K562 (cell line): ENCODE data around the gene AURKB. TPM values are rescaled to one million over a fixed set of nuclear protein-coding genes. Genes with fewer than 3 reads are reported as not detected.

Experiments used
- ASH1L ChIP-seq: fragments of 450-650 bp; IDR thresholded peaks from 2 replicates; pipeline ENCODE4 v1.6.1; 2018; ENCODE audit warnings: borderline replicate concordance, mild to moderate bottlenecking, low read depth; ENCODE audit not compliant: partially characterized antibody
- EP400 ChIP-seq: fragments of 450-650 bp; IDR thresholded peaks from 2 replicates; pipeline ENCODE4 v1.6.1; 2017; ENCODE audit warnings: antibody characterized with exemption, mild to moderate bottlenecking, moderate library complexity
- HDAC1 ChIP-seq, 2 experiments: fragments of 450-650 bp; IDR thresholded peaks; 2 replicates each; pipeline ENCODE4 v1.6.1; 2016 to 2017; ENCODE audit warnings: inconsistent platforms in 1 of 2, mild to moderate bottlenecking in 1 of 2, moderate library complexity in 1 of 2
- HDAC3 ChIP-seq: fragments of 450-650 bp; IDR thresholded peaks from 2 replicates; pipeline ENCODE4 v1.6.1; 2018; ENCODE audit warnings: borderline replicate concordance, mild to moderate bottlenecking, moderate library complexity; ENCODE audit not compliant: partially characterized antibody
- HEY1 ChIP-seq: fragments of 250-450 bp; sonication (Bioruptor Pico); IDR thresholded peaks from 2 replicates; pipeline ENCODE4 v1.5.0; 2020; ENCODE audit warnings: mild to moderate bottlenecking, moderate library complexity, borderline replicate concordance
- HIVEP1 ChIP-seq: fragments of 250-450 bp; sonication (Bioruptor Pico); IDR thresholded peaks from 2 replicates; pipeline ENCODE4 v1.4.0; 2020; ENCODE audit warnings: mild to moderate bottlenecking
- HNRNPL ChIP-seq: fragments of 200-400 bp; formaldehyde crosslinking; IDR thresholded peaks from 2 replicates; pipeline ENCODE4 v1.6.1; 2017; ENCODE audit warnings: low read depth, mild to moderate bottlenecking, low read length
- PCBP1 ChIP-seq: fragments of 200-400 bp; formaldehyde crosslinking; IDR thresholded peaks from 2 replicates; pipeline ENCODE4 v1.6.1; 2018; ENCODE audit warnings: mild to moderate bottlenecking, low read depth, low read length; ENCODE audit not compliant: poor library complexity, severe bottlenecking
- SMARCA5 ChIP-seq: fragments of 450-650 bp; IDR thresholded peaks from 2 replicates; pipeline ENCODE4 v1.6.1; 2016
- TAF15 ChIP-seq: fragments of 200-400 bp; formaldehyde crosslinking; IDR thresholded peaks from 2 replicates; pipeline ENCODE4 v1.6.1; 2017; ENCODE audit warnings: mild to moderate bottlenecking, low read depth, low read length, moderate library complexity
- ZNF232 ChIP-seq: sonication (generic); formaldehyde crosslinking; IDR thresholded peaks from 2 replicates; pipeline ENCODE4 v1.8.0; 2022; ENCODE audit warnings: mild to moderate bottlenecking, missing genetic modification reagents
- ZNF41 ChIP-seq: fragments of 250-450 bp; sonication (Bioruptor Pico); conservative IDR thresholded peaks from 2 replicates; pipeline ENCODE4 v1.4.0; 2020; ENCODE audit warnings: mild to moderate bottlenecking
- polyA plus RNA-seq, 8 experiments: library from polyadenylated mRNA; depleted of rRNA in 4 of 8; stranded (reverse) in 5 of 8; unstranded in 3 of 8; fragments of >200 nt; fragmentation: Nextera tagmentation in 2 of 8; fragmentation: Illumina TruSeq in 1 of 8; extraction: Ambion mirVana in 2 of 8; extraction: Trizol in 1 of 8; gene quantifications; 2 replicates each; pipeline versions ENCODE4 v1.2.1 to v1.2.3, GENCODE V29; 2011 to 2014; ENCODE audit warnings: inconsistent platforms in 1 of 8, missing spikeins in 1 of 8
- total RNA-seq, 7 experiments: library from RNA; depleted of rRNA in 6 of 7; stranded (reverse); fragments of >200 nt in 6 of 7; fragmentation: Illumina TruSeq in 2 of 7; extraction: Trizol in 2 of 7; gene quantifications; 2 replicates each; pipeline versions ENCODE4 v1.2.1 to v1.2.3, GENCODE V29; 2011 to 2021; ENCODE audit warnings: low replicate concordance in 1 of 7
- TF ChIP-seq, protein P1 (sequence below): sonication (generic); IDR thresholded peaks from 2 replicates; pipeline ENCODE4 v1.6.1; 2016
- TF ChIP-seq, protein P2 (sequence below): sonication (generic); formaldehyde crosslinking; IDR thresholded peaks from 2 replicates; pipeline ENCODE4 v1.8.1; 2022; ENCODE audit warnings: missing genetic modification reagents
- TF ChIP-seq, protein P3 (sequence below), 2 experiments: IDR thresholded peaks; 2 replicates each; pipeline ENCODE4 v1.6.1; 2012; ENCODE audit warnings: improper control_type of control experiment in 2 of 2, low read depth in 2 of 2, low read length in 2 of 2, borderline replicate concordance in 1 of 2
- TF ChIP-seq, protein P4 (sequence below): fragments of 450-650 bp; formaldehyde crosslinking; IDR thresholded peaks from 2 replicates; pipeline ENCODE4 v1.4.0; 2020; ENCODE audit warnings: mild to moderate bottlenecking, moderate library complexity
- TF ChIP-seq, protein P5 (sequence below): fragments of 450-650 bp; IDR thresholded peaks from one replicate; pipeline ENCODE4 v1.6.1; 2018; ENCODE audit warnings: mild to moderate bottlenecking, moderate library complexity; ENCODE audit not compliant: partially characterized antibody
- TF ChIP-seq, protein P6 (sequence below): fragments of 450-650 bp; formaldehyde crosslinking; IDR thresholded peaks from 2 replicates; pipeline ENCODE4 v1.4.0; 2022; ENCODE audit warnings: missing genetic modification characterization

The AURKB gene
- total and polyA plus RNA-seq, 9 of the 15 experiments (the other 6 are each of a cell fraction or from before 2014, with no cell fraction given), result 27.2 to 114 (median 74.8) TPM

DNA sequence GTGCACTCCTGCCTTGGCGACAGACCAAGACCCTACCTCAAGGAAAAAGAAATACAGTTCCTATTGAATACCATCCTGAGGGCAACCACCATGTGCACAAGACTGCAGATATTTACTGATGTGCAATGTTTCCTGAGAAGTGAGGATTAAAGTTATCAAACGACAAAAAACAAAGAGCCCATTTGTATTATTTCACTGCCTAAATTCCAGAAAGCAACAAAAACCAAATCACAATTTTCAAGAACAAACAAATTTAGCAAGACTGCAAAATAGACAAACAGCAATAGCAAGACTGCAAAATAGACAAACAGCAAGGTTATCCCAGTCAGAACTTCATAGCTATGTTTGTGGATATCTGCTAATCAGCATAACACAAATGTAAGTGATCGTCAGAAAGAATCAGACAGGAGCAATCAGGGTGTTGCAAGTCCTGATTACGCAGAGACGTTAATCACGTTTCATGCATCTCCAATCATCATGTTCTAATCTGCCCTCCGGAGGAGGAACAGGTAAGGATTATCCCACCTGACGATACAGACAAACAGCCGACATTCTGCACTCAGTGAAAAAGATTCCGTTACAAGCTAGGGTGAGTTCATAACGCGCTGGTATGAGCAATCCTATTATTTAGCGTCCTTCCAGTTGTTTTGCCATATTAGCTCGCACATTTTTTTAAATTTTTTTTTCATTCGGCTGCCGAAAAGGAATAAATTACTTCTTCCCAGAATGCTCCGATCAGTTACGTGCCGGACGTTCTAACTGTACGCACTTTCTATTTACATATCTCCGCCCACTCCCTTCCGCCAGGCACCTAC, 37.1 kb downstream of the AURKB start (continued):
- TF ChIP-seq, protein P1, sequence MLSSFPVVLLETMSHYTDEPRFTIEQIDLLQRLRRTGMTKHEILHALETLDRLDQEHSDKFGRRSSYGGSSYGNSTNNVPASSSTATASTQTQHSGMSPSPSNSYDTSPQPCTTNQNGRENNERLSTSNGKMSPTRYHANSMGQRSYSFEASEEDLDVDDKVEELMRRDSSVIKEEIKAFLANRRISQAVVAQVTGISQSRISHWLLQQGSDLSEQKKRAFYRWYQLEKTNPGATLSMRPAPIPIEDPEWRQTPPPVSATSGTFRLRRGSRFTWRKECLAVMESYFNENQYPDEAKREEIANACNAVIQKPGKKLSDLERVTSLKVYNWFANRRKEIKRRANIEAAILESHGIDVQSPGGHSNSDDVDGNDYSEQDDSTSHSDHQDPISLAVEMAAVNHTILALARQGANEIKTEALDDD, result peak; percentile 53; the same call in 1 of the 2 replicates
- TF ChIP-seq SMARCA5 (peak; percentile 61; the same call in 1 of the 2 replicates), HEY1 (CRISPR knock-in tag) (peak; percentile 94; the same call in 1 of the 2 replicates), ASH1L (peak; percentile 76), HDAC1 (IDR thresholded peaks at IDR 0.05) (peak; percentile 61 to 92; a peak in 3 of 4 replicates), ZNF232 (no peak), HIVEP1 (CRISPR knock-in tag) (peak; percentile 80; the same call in 1 of the 2 replicates), HDAC3 (peak; percentile 89), TAF15 (no peak), HNRNPL (peak; percentile 90), ZNF41 (CRISPR knock-in tag) (peak; percentile 91), EP400 (peak; percentile 77), PCBP1 (no peak)
- TF ChIP-seq, protein P2, sequence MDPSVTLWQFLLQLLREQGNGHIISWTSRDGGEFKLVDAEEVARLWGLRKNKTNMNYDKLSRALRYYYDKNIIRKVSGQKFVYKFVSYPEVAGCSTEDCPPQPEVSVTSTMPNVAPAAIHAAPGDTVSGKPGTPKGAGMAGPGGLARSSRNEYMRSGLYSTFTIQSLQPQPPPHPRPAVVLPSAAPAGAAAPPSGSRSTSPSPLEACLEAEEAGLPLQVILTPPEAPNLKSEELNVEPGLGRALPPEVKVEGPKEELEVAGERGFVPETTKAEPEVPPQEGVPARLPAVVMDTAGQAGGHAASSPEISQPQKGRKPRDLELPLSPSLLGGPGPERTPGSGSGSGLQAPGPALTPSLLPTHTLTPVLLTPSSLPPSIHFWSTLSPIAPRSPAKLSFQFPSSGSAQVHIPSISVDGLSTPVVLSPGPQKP (CRISPR knock-in tag), result no peak
- TF ChIP-seq, protein P3, sequence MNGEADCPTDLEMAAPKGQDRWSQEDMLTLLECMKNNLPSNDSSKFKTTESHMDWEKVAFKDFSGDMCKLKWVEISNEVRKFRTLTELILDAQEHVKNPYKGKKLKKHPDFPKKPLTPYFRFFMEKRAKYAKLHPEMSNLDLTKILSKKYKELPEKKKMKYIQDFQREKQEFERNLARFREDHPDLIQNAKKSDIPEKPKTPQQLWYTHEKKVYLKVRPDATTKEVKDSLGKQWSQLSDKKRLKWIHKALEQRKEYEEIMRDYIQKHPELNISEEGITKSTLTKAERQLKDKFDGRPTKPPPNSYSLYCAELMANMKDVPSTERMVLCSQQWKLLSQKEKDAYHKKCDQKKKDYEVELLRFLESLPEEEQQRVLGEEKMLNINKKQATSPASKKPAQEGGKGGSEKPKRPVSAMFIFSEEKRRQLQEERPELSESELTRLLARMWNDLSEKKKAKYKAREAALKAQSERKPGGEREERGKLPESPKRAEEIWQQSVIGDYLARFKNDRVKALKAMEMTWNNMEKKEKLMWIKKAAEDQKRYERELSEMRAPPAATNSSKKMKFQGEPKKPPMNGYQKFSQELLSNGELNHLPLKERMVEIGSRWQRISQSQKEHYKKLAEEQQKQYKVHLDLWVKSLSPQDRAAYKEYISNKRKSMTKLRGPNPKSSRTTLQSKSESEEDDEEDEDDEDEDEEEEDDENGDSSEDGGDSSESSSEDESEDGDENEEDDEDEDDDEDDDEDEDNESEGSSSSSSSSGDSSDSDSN (IDR thresholded peaks at IDR 0.05; ENCODE audit: borderline replicate concordance in 1 of 2, low read depth in 2 of 2, low read length in 2 of 2), result no peak
- TF ChIP-seq, protein P4, sequence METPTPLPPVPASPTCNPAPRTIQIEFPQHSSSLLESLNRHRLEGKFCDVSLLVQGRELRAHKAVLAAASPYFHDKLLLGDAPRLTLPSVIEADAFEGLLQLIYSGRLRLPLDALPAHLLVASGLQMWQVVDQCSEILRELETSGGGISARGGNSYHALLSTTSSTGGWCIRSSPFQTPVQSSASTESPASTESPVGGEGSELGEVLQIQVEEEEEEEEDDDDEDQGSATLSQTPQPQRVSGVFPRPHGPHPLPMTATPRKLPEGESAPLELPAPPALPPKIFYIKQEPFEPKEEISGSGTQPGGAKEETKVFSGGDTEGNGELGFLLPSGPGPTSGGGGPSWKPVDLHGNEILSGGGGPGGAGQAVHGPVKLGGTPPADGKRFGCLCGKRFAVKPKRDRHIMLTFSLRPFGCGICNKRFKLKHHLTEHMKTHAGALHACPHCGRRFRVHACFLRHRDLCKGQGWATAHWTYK, result peak; percentile 97
- TF ChIP-seq, protein P5, sequence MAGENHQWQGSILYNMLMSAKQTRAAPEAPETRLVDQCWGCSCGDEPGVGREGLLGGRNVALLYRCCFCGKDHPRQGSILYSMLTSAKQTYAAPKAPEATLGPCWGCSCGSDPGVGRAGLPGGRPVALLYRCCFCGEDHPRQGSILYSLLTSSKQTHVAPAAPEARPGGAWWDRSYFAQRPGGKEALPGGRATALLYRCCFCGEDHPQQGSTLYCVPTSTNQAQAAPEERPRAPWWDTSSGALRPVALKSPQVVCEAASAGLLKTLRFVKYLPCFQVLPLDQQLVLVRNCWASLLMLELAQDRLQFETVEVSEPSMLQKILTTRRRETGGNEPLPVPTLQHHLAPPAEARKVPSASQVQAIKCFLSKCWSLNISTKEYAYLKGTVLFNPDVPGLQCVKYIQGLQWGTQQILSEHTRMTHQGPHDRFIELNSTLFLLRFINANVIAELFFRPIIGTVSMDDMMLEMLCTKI, result no peak
- TF ChIP-seq, protein P6, sequence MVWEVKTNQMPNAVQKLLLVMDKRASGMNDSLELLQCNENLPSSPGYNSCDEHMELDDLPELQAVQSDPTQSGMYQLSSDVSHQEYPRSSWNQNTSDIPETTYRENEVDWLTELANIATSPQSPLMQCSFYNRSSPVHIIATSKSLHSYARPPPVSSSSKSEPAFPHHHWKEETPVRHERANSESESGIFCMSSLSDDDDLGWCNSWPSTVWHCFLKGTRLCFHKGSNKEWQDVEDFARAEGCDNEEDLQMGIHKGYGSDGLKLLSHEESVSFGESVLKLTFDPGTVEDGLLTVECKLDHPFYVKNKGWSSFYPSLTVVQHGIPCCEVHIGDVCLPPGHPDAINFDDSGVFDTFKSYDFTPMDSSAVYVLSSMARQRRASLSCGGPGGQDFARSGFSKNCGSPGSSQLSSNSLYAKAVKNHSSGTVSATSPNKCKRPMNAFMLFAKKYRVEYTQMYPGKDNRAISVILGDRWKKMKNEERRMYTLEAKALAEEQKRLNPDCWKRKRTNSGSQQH, result peak; percentile 100
